LNCaP clone FGC (cell line): Measurements from ENCODE around the gene GIMAP6.
"Not testable (repeated sequence)": the region's sequence is repeated elsewhere in the genome, so short reads cannot be mapped to it uniquely, and the experiment has no call there.

Experiments
- DNase-seq: peaks from one replicate; pipeline ENCODE4 v3.0.0-alpha.2; 2011; ENCODE audit warnings: low read depth
- H3K4me3 ChIP-seq: 2 replicates; pipeline ENCODE4 v1.5.1; 2011; ENCODE audit warnings: mild to moderate bottlenecking, low read depth, low read length, control low read depth
- TF ChIP-seq, protein P1 (sequence below): IDR thresholded peaks from 2 replicates; pipeline ENCODE4 v1.5.1; 2012; ENCODE audit warnings: mild to moderate bottlenecking; ENCODE audit not compliant: control insufficient read depth, insufficient read depth; ENCODE audit errors: extremely low read depth

Gene GIMAP6

DNA sequence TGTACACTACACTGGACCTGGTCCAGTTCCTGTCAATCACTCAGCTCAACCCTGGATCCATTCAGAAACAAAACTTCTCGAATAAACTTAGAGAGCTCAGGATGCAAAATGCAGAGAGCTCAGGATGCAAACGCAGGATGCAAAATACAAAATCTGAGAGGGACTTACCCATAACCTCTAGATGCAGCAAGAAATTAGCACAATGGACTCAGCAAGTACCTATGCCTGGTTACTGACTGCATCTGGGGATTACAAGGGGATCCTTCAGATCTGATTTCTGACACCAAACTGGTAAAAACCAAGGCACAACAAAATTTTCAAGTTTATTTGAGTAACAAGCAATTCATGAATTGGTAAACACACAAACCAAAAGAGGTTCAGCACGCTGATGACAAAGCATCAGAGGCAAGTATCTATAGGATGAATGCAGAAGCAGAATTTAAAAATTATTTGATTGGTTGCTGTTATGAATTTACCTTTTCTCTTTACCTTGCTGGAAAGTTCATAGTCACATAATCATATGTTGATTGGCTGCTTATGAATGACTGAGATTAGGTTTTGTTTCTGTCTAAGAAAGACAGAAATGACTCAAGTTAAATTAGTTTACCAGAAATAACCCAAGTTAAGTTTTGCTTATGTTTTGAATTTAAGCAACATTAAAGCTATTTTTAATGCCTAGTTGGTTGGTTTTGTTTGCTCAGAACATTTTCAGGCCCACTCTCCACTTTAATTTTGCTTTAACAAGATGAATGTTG is 11.4 kb downstream of the GIMAP6 start:
- TF ChIP-seq, protein P1, sequence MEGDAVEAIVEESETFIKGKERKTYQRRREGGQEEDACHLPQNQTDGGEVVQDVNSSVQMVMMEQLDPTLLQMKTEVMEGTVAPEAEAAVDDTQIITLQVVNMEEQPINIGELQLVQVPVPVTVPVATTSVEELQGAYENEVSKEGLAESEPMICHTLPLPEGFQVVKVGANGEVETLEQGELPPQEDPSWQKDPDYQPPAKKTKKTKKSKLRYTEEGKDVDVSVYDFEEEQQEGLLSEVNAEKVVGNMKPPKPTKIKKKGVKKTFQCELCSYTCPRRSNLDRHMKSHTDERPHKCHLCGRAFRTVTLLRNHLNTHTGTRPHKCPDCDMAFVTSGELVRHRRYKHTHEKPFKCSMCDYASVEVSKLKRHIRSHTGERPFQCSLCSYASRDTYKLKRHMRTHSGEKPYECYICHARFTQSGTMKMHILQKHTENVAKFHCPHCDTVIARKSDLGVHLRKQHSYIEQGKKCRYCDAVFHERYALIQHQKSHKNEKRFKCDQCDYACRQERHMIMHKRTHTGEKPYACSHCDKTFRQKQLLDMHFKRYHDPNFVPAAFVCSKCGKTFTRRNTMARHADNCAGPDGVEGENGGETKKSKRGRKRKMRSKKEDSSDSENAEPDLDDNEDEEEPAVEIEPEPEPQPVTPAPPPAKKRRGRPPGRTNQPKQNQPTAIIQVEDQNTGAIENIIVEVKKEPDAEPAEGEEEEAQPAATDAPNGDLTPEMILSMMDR = no peak
- no peak for DNase-seq
- H3K4me3 ChIP-seq = no peak overlapping the region

- DNase-seq = no peak
- TF ChIP-seq, protein P1 = no peak
- no peak overlapping the region for H3K4me3 ChIP-seq
Observed at GRCh38 chr7:150620061-150620460, 12.1 kb downstream of the GIMAP6 start.

DNA sequence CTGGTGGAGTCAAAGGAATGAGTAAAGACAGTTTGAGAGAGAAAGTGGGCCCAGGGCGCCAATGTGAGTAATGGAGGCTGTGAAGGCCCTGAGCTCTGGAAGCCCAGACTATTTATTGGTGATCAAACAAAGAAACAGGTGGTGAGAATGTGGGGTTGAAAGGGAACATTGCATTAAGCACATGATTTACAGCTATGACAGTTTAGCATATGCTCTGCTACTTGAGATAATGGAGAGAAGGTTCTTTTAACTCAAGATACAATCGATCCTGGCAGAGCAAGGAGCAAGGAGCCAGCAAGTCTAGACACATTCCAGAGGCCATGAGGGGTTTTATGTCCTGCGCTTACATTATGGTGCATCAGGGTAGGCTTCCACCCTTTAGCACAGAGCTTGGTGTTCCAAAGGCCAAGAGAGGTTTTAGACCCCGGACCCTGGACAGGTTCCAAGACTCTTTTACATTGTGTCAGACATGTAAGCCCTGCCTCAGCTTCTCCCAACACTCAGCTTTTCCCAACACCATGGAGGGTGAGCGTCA is 16.9 kb downstream of the GIMAP6 start:
- not testable (repeated sequence) for DNase-seq, H3K4me3 ChIP-seq

- not testable (repeated sequence) for H3K4me3 ChIP-seq, DNase-seq
Observed at GRCh38 chr7:150614426-150614825, 17.8 kb downstream of the GIMAP6 start.

- H3K4me3 ChIP-seq = no peak overlapping the region
- DNase-seq = no peak
- TF ChIP-seq, protein P1 = no peak
Observed at GRCh38 chr7:150613880-150614279, 18.3 kb downstream of the GIMAP6 start.

- H3K4me3 ChIP-seq = no peak overlapping the region
- no peak for DNase-seq
- TF ChIP-seq, protein P1 = no peak
Observed at GRCh38 chr7:150612925-150613324, 19.3 kb downstream of the GIMAP6 start.

DNA sequence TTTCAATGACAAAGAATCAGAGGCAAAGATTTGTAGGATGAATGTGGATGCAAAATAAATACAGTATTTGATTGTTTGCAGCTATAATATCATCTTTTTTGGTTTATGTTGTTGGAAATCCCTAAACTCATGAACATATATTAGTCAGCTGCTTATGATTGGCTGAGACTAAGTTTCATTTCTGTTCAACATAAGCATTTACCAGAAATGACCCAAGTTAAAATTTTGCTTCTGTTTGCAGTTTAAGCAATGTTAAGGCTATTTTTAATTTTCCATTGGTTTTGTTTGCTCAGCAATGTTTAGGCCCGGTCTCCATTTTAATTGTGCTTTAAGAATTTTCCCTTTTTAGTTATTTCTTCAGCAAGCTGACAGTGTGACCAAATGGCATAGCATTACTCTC is 22.0 kb downstream of the GIMAP6 start:
- no peak for DNase-seq
- TF ChIP-seq, protein P1 = no peak
- no peak overlapping the region for H3K4me3 ChIP-seq

- not testable (repeated sequence) for DNase-seq
Observed at GRCh38 chr7:150603600-150603999, 28.6 kb downstream of the GIMAP6 start.

More at GRCh38 chr7:150603600-150603999, 28.6 kb downstream of the GIMAP6 start:
- H3K4me3 ChIP-seq = not testable (repeated sequence)
